K562 (cell line): ENCODE data around the gene TMEM167B. TPM values are rescaled to one million over a fixed set of nuclear protein-coding genes. Genes with fewer than 3 reads are reported as not detected.

Source experiments
- ATAC-seq: fragments of 200-7000 bp; cut with Tn5 transposase; 3 replicates; pipeline ENCODE4 v1.9.1; 2020; ENCODE audit warnings: moderate library complexity
- BruUV-seq: library from RNA; stranded (reverse); fragments of 400-500 nt; replicated peaks from 2 replicates; lab custom pipeline; 2021; lab: Mats Ljungman, UMichigan
- CTCF ChIA-PET: fragments of 300-600 bp; formaldehyde crosslinking; extraction: SDS; loops from one replicate; lab custom pipeline; 2021; ENCODE audit warnings: low intra/inter-chr PET ratio; lab: Yijun Ruan, JAX
- POLR2A ChIA-PET: fragments of 300-600, 350-650 bp; sonication (Branson Sonifier 250); formaldehyde crosslinking; extraction: SDS; loops from one replicate; lab custom pipeline; 2021; ENCODE audit warnings: antibody characterized with exemption, inconsistent platforms; lab: Yijun Ruan, JAX
- DNase-seq, 4 experiments: peaks; one replicate each; pipeline versions ENCODE4 v3.0.0 to v3.0.0-alpha.2; 2011 to 2018; ENCODE audit warnings: low spot score in 3 of 4, mixed read lengths in 3 of 4; ENCODE audit errors: extremely low read depth in 1 of 4
- FAIRE-seq: peaks from 2 replicates; lab custom pipeline; 2011; peaks lifted over from hg19 to GRCh38; lab: Jason Lieb, UNC
- H2AFZ ChIP-seq: 2 replicates; pipeline ENCODE4 v1.6.0; 2011; ENCODE audit warnings: low read depth, low read length, control low read depth, inconsistent platforms
- H3K27ac ChIP-seq: fragments of 200-600 bp; 3 replicates; pipeline ENCODE4 v1.8.0; 2011; ENCODE audit warnings: low read depth, mild to moderate bottlenecking, control low read depth, inconsistent platforms, low read length, moderate library complexity, mixed read lengths; ENCODE audit errors: extremely low read depth
- H3K27me3 ChIP-seq, 2 experiments: fragments of 300-600 bp in 1 of 2; 2 replicates in 1 of 2; 3 replicates in 1 of 2; pipeline versions ENCODE4 v1.6.0 to v1.8.0; 2011; ENCODE audit warnings: inconsistent platforms in 2 of 2, low read length in 2 of 2, mild to moderate bottlenecking in 1 of 2, mixed read lengths in 1 of 2, moderate library complexity in 1 of 2; ENCODE audit not compliant: control insufficient read depth in 2 of 2, insufficient read depth in 2 of 2
- H3K36me3 ChIP-seq: fragments of 300-600 bp; 3 replicates; pipeline ENCODE4 v1.8.0; 2011; ENCODE audit warnings: mild to moderate bottlenecking, low read length, inconsistent platforms; ENCODE audit not compliant: control insufficient read depth, insufficient read depth
- H3K4me1 ChIP-seq, 2 experiments: fragments of 200-600 bp in 1 of 2; replicated peaks in 1 of 2; 2 replicates in 1 of 2; 3 replicates in 1 of 2; pipeline versions ENCODE4 v1.5.1 to v1.8.0; 2011; ENCODE audit warnings: inconsistent platforms in 2 of 2, low read length in 2 of 2, mild to moderate bottlenecking in 1 of 2, mixed read lengths in 1 of 2, moderate library complexity in 1 of 2; ENCODE audit not compliant: control insufficient read depth in 2 of 2, insufficient read depth in 2 of 2
- H3K4me2 ChIP-seq: 2 replicates; pipeline ENCODE4 v1.6.1; 2011; ENCODE audit warnings: low read length, control low read depth, inconsistent platforms, mixed read lengths; ENCODE audit not compliant: insufficient read depth
- H3K4me3 ChIP-seq: fragments of 200-600 bp; sonication (generic), shearing (Covaris generic); 2 replicates; pipeline ENCODE4 v1.5.1; 2016; ENCODE audit warnings: control low read depth, inconsistent platforms
- H3K79me2 ChIP-seq: fragments of 200-600 bp; 3 replicates; pipeline ENCODE4 v1.8.0; 2011; ENCODE audit warnings: low read length, inconsistent platforms; ENCODE audit not compliant: control insufficient read depth, insufficient read depth
- H3K9ac ChIP-seq, 2 experiments: 2 replicates each; pipeline versions ENCODE4 v1.6.0 to v1.6.1; 2011; ENCODE audit warnings: low read depth in 2 of 2, low read length in 2 of 2, control low read depth in 1 of 2, inconsistent platforms in 1 of 2, mild to moderate bottlenecking in 1 of 2, mixed read lengths in 1 of 2; ENCODE audit not compliant: insufficient read depth in 1 of 2
- H3K9me1 ChIP-seq: one replicate; pipeline ENCODE4 v1.6.0; 2011; ENCODE audit warnings: inconsistent platforms, mild to moderate bottlenecking, low read length, moderate library complexity; ENCODE audit not compliant: control insufficient read depth, insufficient read depth
- H3K9me3 ChIP-seq: replicated peaks from 2 replicates; pipeline ENCODE4 v1.5.1; 2011; ENCODE audit warnings: low read depth, low read length, inconsistent platforms; ENCODE audit not compliant: control insufficient read depth, insufficient read depth
- H4K20me1 ChIP-seq: replicated peaks from 2 replicates; pipeline ENCODE4 v1.6.1; 2011; ENCODE audit warnings: low read length, inconsistent platforms, mixed read lengths; ENCODE audit not compliant: control insufficient read depth, insufficient read depth
- ATF1 ChIP-seq, 2 experiments: fragments of 450-650 bp in 1 of 2; IDR thresholded peaks; 2 replicates each; pipeline ENCODE4 v1.6.1; 2016; ENCODE audit warnings: missing compliant biosample characterization in 1 of 2, missing genetic modification characterization in 1 of 2
- CEBPB ChIP-seq: fragments of 450-650 bp; IDR thresholded peaks from 2 replicates; pipeline ENCODE4 v1.6.1; 2016; ENCODE audit warnings: missing genetic modification characterization, missing compliant biosample characterization
- ELF1 ChIP-seq: fragments of 200-800 bp; sonication (Bioruptor generic); IDR thresholded peaks from 2 replicates; pipeline ENCODE4 v1.6.1; 2016; ENCODE audit warnings: missing genetic modification characterization, missing compliant biosample characterization
- KLF16 ChIP-seq: IDR thresholded peaks from 2 replicates; pipeline ENCODE4 v1.6.1; 2016; ENCODE audit warnings: antibody characterized with exemption
- MAFF ChIP-seq: IDR thresholded peaks from 2 replicates; pipeline ENCODE4 v1.6.1; 2012; ENCODE audit warnings: low read length, improper control_type of control experiment
- SIN3B ChIP-seq: fragments of 450-650 bp; IDR thresholded peaks from 2 replicates; pipeline ENCODE4 v1.6.1; 2017; ENCODE audit warnings: low read depth, mild to moderate bottlenecking, moderate library complexity
- TBP ChIP-seq: optimal IDR thresholded peaks from 2 replicates; pipeline ENCODE3; 2011; ENCODE audit warnings: low read depth, low read length, improper control_type of control experiment
- WGBS: fragments of 100-300 bp; shearing (Covaris generic); methylation state at CpG from one replicate; pipeline ENCODE4 v1.1.6; 2016; ENCODE audit warnings: low coverage, mixed read lengths; ENCODE audit not compliant: insufficient coverage; ENCODE audit errors: missing lambda C conversion rate; 5-methylcytosine and 5-hydroxymethylcytosine counted together
- in situ Hi-C: fragments of 300-500 bp; cut with MboI; formaldehyde crosslinking; loops from 4 replicates; pipeline ENCODE4 v1.15.0; 2018; ENCODE audit warnings: inconsistent platforms, mixed read lengths
- intact Hi-C: fragments of 100-400 bp; cut with micrococcal nuclease; formaldehyde crosslinking; loops from 2 replicates; pipeline ENCODE4 v1.14.2; 2022
- polyA plus RNA-seq, 8 experiments: library from polyadenylated mRNA; depleted of rRNA in 4 of 8; stranded (reverse) in 5 of 8; unstranded in 3 of 8; fragments of >200 nt; fragmentation: Nextera tagmentation in 2 of 8; fragmentation: Illumina TruSeq in 1 of 8; extraction: Ambion mirVana in 2 of 8; extraction: Trizol in 1 of 8; gene quantifications; 2 replicates each; pipeline versions ENCODE4 v1.2.1 to v1.2.3, GENCODE V29; 2011 to 2014; ENCODE audit warnings: inconsistent platforms in 1 of 8, missing spikeins in 1 of 8
- total RNA-seq, 7 experiments: library from RNA; depleted of rRNA in 6 of 7; stranded (reverse); fragments of >200 nt in 6 of 7; fragmentation: Illumina TruSeq in 2 of 7; extraction: Trizol in 2 of 7; gene quantifications; 2 replicates each; pipeline versions ENCODE4 v1.2.1 to v1.2.3, GENCODE V29; 2011 to 2021; ENCODE audit warnings: low replicate concordance in 1 of 7
- TF ChIP-seq, protein P1 (sequence below): fragments of 250-450 bp; sonication (Bioruptor Pico); IDR thresholded peaks from 2 replicates; pipeline ENCODE4 v1.5.0; 2021; ENCODE audit warnings: mild to moderate bottlenecking, moderate library complexity

The TMEM167B gene
- total and polyA plus RNA-seq, 9 of the 15 experiments (the other 6 are each of a cell fraction or from before 2014, with no cell fraction given): 17.2 to 36.4 (median 32.2) TPM

DNA sequence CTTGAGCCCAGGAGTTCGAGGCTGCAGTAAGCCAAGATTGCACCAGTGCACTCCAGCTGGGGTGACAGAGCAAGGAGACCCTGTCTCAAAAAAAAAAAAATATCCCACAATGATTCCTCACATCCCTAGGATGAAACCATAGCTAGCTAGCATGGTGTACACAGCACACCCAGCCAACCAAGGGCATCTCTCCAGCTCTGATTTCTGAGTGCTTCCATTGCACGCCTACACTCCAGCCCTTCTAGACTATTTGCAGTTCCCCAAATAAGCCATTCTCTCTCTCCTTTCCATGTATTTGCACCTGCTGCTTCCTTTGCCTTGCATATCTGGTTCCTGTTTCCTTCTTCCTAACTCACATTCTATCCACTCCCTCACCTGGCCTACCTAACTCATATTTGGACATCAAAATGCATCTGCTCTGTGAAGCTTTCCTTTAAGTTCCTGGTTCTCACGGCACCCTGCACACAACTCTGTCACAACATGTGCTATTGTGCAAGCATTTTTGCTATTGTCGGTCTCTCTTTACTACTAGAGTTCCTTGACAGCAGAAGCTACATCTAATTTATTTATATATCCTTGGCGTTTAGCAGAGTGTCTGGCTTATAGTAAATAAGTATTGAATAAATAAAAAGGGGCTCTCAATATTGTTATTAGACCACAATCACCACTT, 21.0 kb downstream of the TMEM167B start:
- DNase-seq (no peak), FAIRE-seq (no peak), ATAC-seq (no peak)
- ChIA-PET CTCF (interaction anchor here (0.5 to 2.3 kb wide), 12 partner anchors 11 to 1330 kb away, joined by 3 to 32 read pairs (median 4); partner anchors contain the start of gene TMEM167B), POLR2A (interaction anchor here (0.6 to 5.8 kb wide), 5 partner anchors 11 to 198 kb away, joined by 4 to 65 read pairs (median 5); partner anchors contain the start of gene TMEM167B)
- H4K20me1 ChIP-seq: no peaks in the 10 kb centered on the region; the same call in 1 of the 2 replicates
- no peaks in the 10 kb centered on the region for H3K79me2 ChIP-seq
- no peaks in the 10 kb centered on the region for H3K9me1 ChIP-seq
- in situ Hi-C loops: loop anchor here (5.0 kb wide), 1 partner anchor 284 kb away; no protein-coding TSS in a partner anchor
- no peak overlapping the region for H3K27ac ChIP-seq
- no peak overlapping the region for H3K9ac ChIP-seq
- WGBS: 24% methylated on average over 5 of the region's 5 CpGs
- no TSS peak for BruUV-seq
- peaks cover 15 to 20% of the 10 kb centered on the region in 2 experiments for H3K4me1 ChIP-seq
- no peak overlapping the region for H3K4me2 ChIP-seq
- peaks cover 0 to 6% of the 10 kb centered on the region in 2 experiments; a peak in 1 of 5 replicates for H3K27me3 ChIP-seq
- H3K4me3 ChIP-seq: no peak overlapping the region
- TF ChIP-seq KLF16 (peak; percentile 25; the same call in 1 of the 2 replicates), TBP (no peak), MAFF (no peak), ATF1 (CRISPR knock-in tag; IDR thresholded peaks at IDR 0.05) (0 out of 2 replicates have a peak, but pooled peaks have one; percentile 12), ATF1 (tag; IDR thresholded peaks at IDR 0.05) (no peak), ELF1 (tag) (0 out of 2 replicates have a peak, but pooled peaks have one; percentile 10), CEBPB (peak; percentile 42; the same call in 1 of the 2 replicates), SIN3B (no peak)
- TF ChIP-seq, protein P1, sequence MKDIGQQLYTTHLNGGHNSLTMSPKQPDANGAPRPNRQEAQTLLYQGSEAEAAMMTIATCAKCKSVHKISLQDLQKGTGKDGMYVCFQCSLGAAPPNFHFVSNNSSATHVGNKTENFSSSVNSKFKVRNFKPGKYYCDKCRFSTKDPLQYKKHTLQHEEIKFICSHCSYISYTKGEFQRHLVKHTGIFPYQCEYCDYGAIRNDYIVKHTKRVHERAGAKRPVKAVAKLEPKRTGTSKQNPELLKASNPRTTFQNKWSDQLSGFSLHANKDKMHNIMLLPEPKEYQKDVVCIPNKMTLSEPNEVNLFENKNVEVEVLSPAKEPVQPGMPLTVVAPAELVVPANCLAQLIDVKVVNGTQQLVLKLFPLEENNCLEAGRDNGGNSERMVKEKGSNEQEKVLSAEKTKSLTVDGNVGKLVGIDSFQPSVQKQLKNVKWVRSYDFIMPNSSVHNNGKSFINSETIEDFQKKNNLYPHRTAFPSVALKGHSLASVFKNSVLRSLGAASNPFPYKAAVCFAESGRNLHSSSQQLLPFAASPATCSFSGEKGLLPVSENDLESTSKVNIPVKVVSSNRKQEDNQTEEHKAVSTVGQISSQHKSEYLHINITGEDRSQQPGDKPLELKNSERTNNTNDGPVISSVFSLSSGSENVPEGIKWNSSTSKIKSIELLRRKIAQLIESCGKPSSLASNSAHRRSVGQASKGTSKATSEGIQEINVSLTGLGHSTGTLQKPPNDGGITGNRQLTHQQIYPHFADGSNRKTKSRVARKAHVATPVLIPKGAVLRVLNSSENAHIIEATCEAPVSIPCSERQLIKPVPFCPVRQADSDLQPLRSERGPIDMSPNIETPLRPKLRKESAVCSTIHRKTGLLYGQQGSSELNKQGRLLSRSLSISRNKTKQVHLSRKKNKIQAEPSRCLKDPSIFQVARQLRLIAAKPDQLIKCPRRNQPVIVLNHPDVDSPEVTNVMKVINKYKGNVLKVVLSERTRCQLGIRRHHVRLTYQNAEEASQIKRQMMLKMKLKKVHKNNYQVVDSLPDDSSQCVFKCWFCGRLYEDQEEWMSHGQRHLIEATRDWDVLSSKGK (CRISPR knock-in tag): no peak
- no peaks in the 10 kb centered on the region for H3K36me3 ChIP-seq
- no peaks in the 10 kb centered on the region for H3K9me3 ChIP-seq
- intact Hi-C loops: loop anchor here (1.0 to 10.0 kb wide), 12 partner anchors 22 to 1327 kb away; partner anchors contain the start of genes CLCC1, GPR61 and WDR47
- H2AFZ ChIP-seq: no peak overlapping the region
